ENCODE data around the gene ABLIM2. TPM values are rescaled to one million over a fixed set of nuclear protein-coding genes. Genes with fewer than 3 reads are reported as not detected.

Gene ABLIM2
- total and polyA plus RNA-seq, 2 of the 4 experiments (the other 2 are of a cell fraction) = under 0.01 to 0.10 TPM

DNA sequence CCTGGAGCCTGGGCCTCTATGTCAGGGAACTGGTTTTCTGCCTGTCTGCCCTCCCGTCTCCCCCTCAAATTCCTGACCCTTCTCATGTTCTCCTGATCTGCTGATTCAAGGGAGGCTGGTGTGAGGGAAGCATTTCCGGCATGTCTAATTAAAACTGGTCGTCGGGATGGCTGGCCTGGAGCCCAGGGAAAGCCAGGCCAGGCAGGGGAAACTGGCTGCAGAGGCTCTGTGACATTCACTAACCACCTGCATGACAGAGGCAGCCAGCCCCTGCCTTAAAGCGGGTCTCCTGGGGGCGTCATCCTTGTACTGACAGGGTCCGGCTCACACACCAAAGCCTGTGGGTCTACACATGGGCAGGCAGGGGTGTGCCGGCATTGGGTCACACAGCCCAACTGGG is 35.2 kb downstream of the ABLIM2 start:
- DNase-seq = no peak
- 80% methylated on average over 1 of the region's 8 CpGs; no CpG with 5 or more reads in 1 of the 2 experiments for WGBS, 2 experiments (ENCODE audit: extremely low coverage in 2 of 2, insufficient read length in 1 of 2)

More for the DNA sequence above, 35.2 kb downstream of the ABLIM2 start:
- no peak for TF ChIP-seq RFX5 (IDR thresholded peaks at IDR 0.05; ENCODE audit: low read depth, low read length)
- no peak for TF ChIP-seq CEBPB (IDR thresholded peaks at IDR 0.05; ENCODE audit: low read depth, low read length)
- no peak for TF ChIP-seq CHD1 (IDR thresholded peaks at IDR 0.05; ENCODE audit: low read depth, low read length)
- no peak for TF ChIP-seq RCOR1 (IDR thresholded peaks at IDR 0.05; ENCODE audit: insufficient replicate concordance, low read length)
- TF ChIP-seq, protein P1, sequence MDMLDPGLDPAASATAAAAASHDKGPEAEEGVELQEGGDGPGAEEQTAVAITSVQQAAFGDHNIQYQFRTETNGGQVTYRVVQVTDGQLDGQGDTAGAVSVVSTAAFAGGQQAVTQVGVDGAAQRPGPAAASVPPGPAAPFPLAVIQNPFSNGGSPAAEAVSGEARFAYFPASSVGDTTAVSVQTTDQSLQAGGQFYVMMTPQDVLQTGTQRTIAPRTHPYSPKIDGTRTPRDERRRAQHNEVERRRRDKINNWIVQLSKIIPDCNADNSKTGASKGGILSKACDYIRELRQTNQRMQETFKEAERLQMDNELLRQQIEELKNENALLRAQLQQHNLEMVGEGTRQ (IDR thresholded peaks at IDR 0.05; ENCODE audit: low read depth, low read length) = no peak
- TF ChIP-seq, protein P2, sequence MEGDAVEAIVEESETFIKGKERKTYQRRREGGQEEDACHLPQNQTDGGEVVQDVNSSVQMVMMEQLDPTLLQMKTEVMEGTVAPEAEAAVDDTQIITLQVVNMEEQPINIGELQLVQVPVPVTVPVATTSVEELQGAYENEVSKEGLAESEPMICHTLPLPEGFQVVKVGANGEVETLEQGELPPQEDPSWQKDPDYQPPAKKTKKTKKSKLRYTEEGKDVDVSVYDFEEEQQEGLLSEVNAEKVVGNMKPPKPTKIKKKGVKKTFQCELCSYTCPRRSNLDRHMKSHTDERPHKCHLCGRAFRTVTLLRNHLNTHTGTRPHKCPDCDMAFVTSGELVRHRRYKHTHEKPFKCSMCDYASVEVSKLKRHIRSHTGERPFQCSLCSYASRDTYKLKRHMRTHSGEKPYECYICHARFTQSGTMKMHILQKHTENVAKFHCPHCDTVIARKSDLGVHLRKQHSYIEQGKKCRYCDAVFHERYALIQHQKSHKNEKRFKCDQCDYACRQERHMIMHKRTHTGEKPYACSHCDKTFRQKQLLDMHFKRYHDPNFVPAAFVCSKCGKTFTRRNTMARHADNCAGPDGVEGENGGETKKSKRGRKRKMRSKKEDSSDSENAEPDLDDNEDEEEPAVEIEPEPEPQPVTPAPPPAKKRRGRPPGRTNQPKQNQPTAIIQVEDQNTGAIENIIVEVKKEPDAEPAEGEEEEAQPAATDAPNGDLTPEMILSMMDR (conservative IDR thresholded peaks at IDR 0.05; ENCODE audit: low read depth, low read length) = no peak
- no peak for TF ChIP-seq RAD21 (IDR thresholded peaks at IDR 0.05; ENCODE audit: low read length)
- TF ChIP-seq BHLHE40 (IDR thresholded peaks at IDR 0.05; ENCODE audit: low read depth, low read length) = no peak
- TF ChIP-seq, protein P3, sequence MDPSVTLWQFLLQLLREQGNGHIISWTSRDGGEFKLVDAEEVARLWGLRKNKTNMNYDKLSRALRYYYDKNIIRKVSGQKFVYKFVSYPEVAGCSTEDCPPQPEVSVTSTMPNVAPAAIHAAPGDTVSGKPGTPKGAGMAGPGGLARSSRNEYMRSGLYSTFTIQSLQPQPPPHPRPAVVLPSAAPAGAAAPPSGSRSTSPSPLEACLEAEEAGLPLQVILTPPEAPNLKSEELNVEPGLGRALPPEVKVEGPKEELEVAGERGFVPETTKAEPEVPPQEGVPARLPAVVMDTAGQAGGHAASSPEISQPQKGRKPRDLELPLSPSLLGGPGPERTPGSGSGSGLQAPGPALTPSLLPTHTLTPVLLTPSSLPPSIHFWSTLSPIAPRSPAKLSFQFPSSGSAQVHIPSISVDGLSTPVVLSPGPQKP (IDR thresholded peaks at IDR 0.05; ENCODE audit: borderline replicate concordance, low read depth, low read length) = no peak
- TF ChIP-seq MAFK (IDR thresholded peaks at IDR 0.05; ENCODE audit: low read depth, low read length) = no peak
- no peak for TF ChIP-seq POLR2A (IDR thresholded peaks at IDR 0.05; ENCODE audit: low read depth, low read length)
- no peak for TF ChIP-seq NFE2L2 (IDR thresholded peaks at IDR 0.05; ENCODE audit: low read depth, low read length)
- no peak for TF ChIP-seq MAZ (IDR thresholded peaks at IDR 0.05; ENCODE audit: borderline replicate concordance, low read depth, low read length)
- no peak for TF ChIP-seq SMC3 (IDR thresholded peaks at IDR 0.05; ENCODE audit: low read depth, low read length)
- no peak for TF ChIP-seq FOS (IDR thresholded peaks at IDR 0.05; ENCODE audit: low read depth, low read length)
- no peak for TF ChIP-seq MXI1 (IDR thresholded peaks at IDR 0.05; ENCODE audit: borderline replicate concordance, low read depth, low read length)
- Histone ChIP-seq H3K9ac (ENCODE audit: low read depth, low read length) (no peak overlapping the region), H3K18ac (ENCODE audit: low read depth, low read length) (no peak overlapping the region), H3K14ac (replicated peaks; ENCODE audit: low read depth, low read length) (no peak overlapping the region), H2BK5ac (ENCODE audit: low read depth, low read length, poor library complexity, severe bottlenecking) (no peak overlapping the region), H3K4me3 (ENCODE audit: insufficient read depth, low read depth, low read length) (no peak overlapping the region), H4K20me1 (ENCODE audit: insufficient read depth, low read length) (no peaks in the 10 kb centered on the region), H2BK20ac (ENCODE audit: low read depth, low read length) (no peak overlapping the region), H3K4me1 (ENCODE audit: control insufficient read depth, insufficient read depth, low read length) (peaks cover 2% of the 10 kb centered on the region; the same call in 1 of the 2 replicates), H2BK15ac (ENCODE audit: low read depth, low read length) (no peak overlapping the region), H2AK5ac (ENCODE audit: low read depth, low read length) (no peak overlapping the region), H3K27ac (ENCODE audit: insufficient read depth, low read length) (no peak overlapping the region), H4K91ac (ENCODE audit: insufficient read depth, low read depth, low read length) (no peak overlapping the region), H3K56ac (ENCODE audit: extremely low read depth, insufficient read depth, low read length) (no peak overlapping the region), H3K23ac (ENCODE audit: low read depth, low read length) (no peak overlapping the region), H3K27me3 (ENCODE audit: control insufficient read depth, insufficient read depth, low read length) (peaks cover 61% of the 10 kb centered on the region), H3K9me1 (ENCODE audit: insufficient read depth, low read length) (no peaks in the 10 kb centered on the region; the same call in 1 of the 2 replicates), H3K36me3 (ENCODE audit: control insufficient read depth, insufficient read depth, low read length) (no peaks in the 10 kb centered on the region), H3K4me2 (ENCODE audit: low read depth, low read length) (no peak overlapping the region), H4K5ac (ENCODE audit: low read depth, low read length) (no peak overlapping the region), H2AK9ac (replicated peaks; ENCODE audit: low read depth, low read length, poor library complexity) (no peak overlapping the region), H2BK120ac (ENCODE audit: low read depth, low read length) (no peak overlapping the region), H3K4ac (ENCODE audit: low read depth, low read length) (no peak overlapping the region), H2AFZ (replicated peaks; ENCODE audit: low read length, poor library complexity) (no peak overlapping the region), H3K9me3 (ENCODE audit: control insufficient read depth, insufficient read depth, low read length) (no peaks in the 10 kb centered on the region), H3K79me1 (ENCODE audit: low read depth in 1 of 2, low read length in 2 of 2) (no peaks in the 10 kb centered on the region), H4K8ac (ENCODE audit: low read depth in 2 of 2, low read length in 2 of 2) (no peak overlapping the region)
- BruUV-seq (replicated peaks) = no TSS peak
- ChIA-PET POLR2A (ENCODE audit: unreplicated experiment) (no interaction called here), CTCF (no interaction called here)
- in situ Hi-C loops (cut with MboI; ENCODE audit: low sequenced_read_pairs) (no loop called here), dilution Hi-C loops (cut with HindIII; ENCODE audit: low sequenced_read_pairs, unreplicated experiment) (no loop called here), intact Hi-C loops (cut with micrococcal nuclease) (no loop called here)
- ATAC-seq (ENCODE audit: low read depth) = peak; percentile 27; the same call in 1 of the 2 replicates
